ENCODE measurements around the gene IKBKG. TPM values are rescaled to one million over a fixed set of nuclear protein-coding genes. Genes with fewer than 3 reads are reported as not detected.

The IKBKG gene
- total RNA-seq, 4 donors from 2014 or later: 14.0 to 22.6 (median 15.2) TPM

DNA sequence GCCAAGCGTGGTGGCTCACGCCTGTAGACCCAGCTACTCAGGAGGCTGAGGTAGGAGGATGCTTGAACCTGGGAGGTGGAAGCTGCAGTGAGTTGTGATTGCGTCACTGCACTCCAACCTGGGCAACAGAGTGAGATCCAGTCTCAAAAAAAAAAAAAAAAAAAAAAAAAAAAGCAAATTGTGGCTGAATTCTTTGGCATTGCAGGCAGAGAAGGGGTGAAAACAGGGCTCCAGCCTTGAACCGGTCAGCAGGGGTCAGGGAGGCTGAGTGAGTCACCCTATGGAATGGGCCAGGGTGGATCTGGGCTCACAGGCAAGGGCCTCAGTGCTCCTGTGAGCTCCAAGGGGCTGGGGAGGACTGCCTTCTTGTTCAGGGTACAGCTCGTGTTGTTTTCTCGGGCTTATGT lies 18.2 kb upstream of the IKBKG start:
- ATAC-seq: no peak
- Histone ChIP-seq H3K27ac (no peak overlapping the region), H3K4me3 (no peak overlapping the region), H3K4me1 (peaks cover 0 to 14% (median 0%) of the 10 kb centered on the region in 3 donors), H3K36me3 (peaks cover 0 to 32% of the 10 kb centered on the region in 2 donors), H3K9me3 (no peaks in the 10 kb centered on the region), H3K27me3 (no peaks in the 10 kb centered on the region)
- 40 to 43% methylated on average over 1 of the region's 6 CpGs for WGBS, 2 donors (ENCODE audit: low coverage in 1 of 2)
- TF ChIP-seq, protein P1, sequence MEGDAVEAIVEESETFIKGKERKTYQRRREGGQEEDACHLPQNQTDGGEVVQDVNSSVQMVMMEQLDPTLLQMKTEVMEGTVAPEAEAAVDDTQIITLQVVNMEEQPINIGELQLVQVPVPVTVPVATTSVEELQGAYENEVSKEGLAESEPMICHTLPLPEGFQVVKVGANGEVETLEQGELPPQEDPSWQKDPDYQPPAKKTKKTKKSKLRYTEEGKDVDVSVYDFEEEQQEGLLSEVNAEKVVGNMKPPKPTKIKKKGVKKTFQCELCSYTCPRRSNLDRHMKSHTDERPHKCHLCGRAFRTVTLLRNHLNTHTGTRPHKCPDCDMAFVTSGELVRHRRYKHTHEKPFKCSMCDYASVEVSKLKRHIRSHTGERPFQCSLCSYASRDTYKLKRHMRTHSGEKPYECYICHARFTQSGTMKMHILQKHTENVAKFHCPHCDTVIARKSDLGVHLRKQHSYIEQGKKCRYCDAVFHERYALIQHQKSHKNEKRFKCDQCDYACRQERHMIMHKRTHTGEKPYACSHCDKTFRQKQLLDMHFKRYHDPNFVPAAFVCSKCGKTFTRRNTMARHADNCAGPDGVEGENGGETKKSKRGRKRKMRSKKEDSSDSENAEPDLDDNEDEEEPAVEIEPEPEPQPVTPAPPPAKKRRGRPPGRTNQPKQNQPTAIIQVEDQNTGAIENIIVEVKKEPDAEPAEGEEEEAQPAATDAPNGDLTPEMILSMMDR (IDR thresholded peaks at IDR 0.05): no peak
- TF ChIP-seq POLR2AphosphoS5 (IDR thresholded peaks at IDR 0.05): no peak
- no peak for TF ChIP-seq EP300 (IDR thresholded peaks at IDR 0.05)
- no peak for TF ChIP-seq POLR2A (IDR thresholded peaks at IDR 0.05)

DNA sequence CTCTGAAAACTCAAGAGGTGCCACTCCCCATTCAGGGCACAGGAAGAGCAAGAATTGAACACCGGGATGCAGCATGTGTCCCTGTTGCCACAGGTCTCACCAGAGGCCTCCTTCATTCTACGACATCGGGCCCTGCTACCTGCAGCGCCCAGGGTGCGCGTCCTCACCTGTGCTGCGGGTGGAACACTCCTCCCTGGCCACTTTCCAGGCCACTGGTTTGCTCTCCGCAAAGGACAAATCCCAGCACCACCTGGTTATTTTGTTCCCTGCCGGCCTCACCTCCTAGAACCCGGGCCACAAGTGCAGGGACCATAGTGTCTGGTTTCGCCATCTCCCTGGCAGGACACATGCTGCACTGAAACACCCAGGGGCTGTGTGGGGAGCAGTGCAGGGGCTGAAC lies 17.1 kb upstream of the IKBKG start:
- Histone ChIP-seq H3K27me3 (no peaks in the 10 kb centered on the region), H3K36me3 (peaks cover 0 to 39% of the 10 kb centered on the region in 2 donors), H3K4me3 (no peak overlapping the region), H3K9me3 (no peaks in the 10 kb centered on the region), H3K4me1 (peaks cover 0 to 19% (median 0%) of the 10 kb centered on the region in 3 donors), H3K27ac (no peak overlapping the region)
- WGBS, 2 donors (ENCODE audit: low coverage in 1 of 2): 60 to 80% methylated on average over 1 of the region's 11 CpGs
- no peak for ATAC-seq
- no peak for TF ChIP-seq POLR2AphosphoS5 (IDR thresholded peaks at IDR 0.05)
- no peak for TF ChIP-seq POLR2A (IDR thresholded peaks at IDR 0.05)
- TF ChIP-seq EP300 (IDR thresholded peaks at IDR 0.05): no peak
- TF ChIP-seq, protein P1 (IDR thresholded peaks at IDR 0.05): no peak

DNA sequence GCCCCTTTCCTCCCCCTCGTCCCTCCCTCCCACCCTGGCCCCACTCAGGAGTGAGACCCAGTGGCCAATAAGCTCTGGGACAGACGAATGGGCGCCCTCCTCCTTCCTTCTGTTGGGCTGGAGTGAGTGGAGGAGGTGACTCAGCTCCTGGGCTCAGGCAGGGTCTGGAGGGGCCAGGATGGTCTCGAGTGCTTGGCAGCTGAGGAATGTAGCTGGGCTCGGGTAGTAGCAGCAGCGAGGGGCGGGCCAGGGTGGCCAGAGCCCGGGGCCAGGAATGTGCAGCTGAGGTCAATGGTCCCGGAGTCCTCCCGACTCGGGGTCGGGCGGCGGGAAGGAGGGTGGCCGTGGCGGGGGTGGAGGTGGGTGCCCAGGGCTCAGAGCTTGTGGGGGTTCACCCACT lies 15.8 kb upstream of the IKBKG start:
- TF ChIP-seq EP300 (IDR thresholded peaks at IDR 0.05) (no peak), POLR2AphosphoS5 (IDR thresholded peaks at IDR 0.05) (no peak), POLR2A (IDR thresholded peaks at IDR 0.05) (no peak)
- TF ChIP-seq, protein P1 (IDR thresholded peaks at IDR 0.05): no peak
- no peaks in the 10 kb centered on the region for H3K9me3 ChIP-seq
- no peak for ATAC-seq
- no peak overlapping the region for H3K4me3 ChIP-seq
- H3K27me3 ChIP-seq: no peaks in the 10 kb centered on the region
- peaks cover 0 to 45% of the 10 kb centered on the region in 2 donors for H3K36me3 ChIP-seq
- no peak overlapping the region for H3K27ac ChIP-seq
- WGBS, 2 donors (ENCODE audit: low coverage in 1 of 2): no CpG with 5 or more reads among the region's 16 CpGs
- H3K4me1 ChIP-seq: peaks cover 0 to 18% (median 0%) of the 10 kb centered on the region in 3 donors

DNA sequence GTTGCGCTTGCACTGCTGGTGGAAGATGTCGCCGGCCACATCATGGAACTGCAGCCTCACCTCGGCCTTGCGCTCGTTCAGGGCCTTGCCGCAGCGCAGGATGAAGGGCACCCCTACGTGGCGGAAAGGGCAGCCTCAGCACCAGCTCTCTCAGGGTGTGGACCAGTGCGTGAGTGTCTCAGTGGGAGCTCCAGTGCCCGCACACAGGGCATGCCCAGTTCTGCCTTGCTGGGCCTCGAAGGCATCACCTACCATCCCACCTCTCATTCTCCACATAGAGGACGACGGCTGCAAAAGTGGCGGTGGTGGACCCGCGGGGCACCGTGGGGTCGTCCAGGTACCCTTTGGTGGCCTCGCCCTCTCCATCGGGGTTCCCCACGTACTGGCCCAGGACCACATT lies 14.7 kb upstream of the IKBKG start:
- Histone ChIP-seq H3K4me1 (peaks cover 0 to 9% (median 0%) of the 10 kb centered on the region in 3 donors), H3K27me3 (no peaks in the 10 kb centered on the region), H3K27ac (no peak overlapping the region), H3K9me3 (no peaks in the 10 kb centered on the region), H3K4me3 (no peak overlapping the region), H3K36me3 (peaks cover 0 to 45% of the 10 kb centered on the region in 2 donors)
- TF ChIP-seq EP300 (IDR thresholded peaks at IDR 0.05) (no peak), POLR2AphosphoS5 (IDR thresholded peaks at IDR 0.05) (no peak)
- no peak for ATAC-seq
- WGBS, 2 donors (ENCODE audit: low coverage in 1 of 2): no CpG with 5 or more reads among the region's 23 CpGs

DNA sequence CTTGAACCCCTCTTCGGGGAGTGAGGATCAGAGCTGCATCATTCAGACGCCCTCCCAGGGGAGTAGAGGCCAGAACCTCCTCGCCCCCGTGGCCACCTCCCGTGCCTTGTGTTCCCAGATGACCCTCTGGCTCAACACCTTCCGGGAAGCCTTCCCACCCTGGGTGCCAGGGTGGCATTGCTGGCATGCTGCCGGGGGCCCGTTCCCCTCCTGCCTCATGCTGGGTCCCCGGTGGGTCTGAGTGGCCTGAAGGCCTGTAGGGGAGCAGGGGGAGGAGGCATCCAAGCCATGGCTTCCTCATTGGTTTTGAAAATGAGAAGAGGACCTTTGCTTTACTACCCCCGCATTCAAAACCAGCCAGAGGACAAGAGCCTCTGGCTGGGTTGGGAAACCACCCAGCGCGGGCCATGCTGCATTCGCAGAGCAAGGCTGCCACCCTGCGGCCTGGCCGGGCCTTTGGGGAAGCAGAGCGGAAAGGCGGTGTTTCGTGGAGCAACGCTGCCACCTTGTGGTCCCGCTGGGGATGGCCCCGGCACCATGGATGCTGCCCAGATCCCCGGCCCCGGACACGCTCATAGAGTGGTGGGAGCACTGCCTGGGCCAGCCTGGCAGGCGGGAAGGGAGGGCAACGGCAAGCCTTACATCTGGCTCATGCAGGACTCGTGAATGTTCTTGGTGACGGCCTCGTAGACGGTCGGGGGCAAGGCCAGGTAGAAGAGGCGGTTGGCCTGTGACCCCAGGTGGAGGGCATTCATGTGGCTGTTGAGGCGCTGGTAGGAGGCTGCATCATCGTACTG lies 12.7 kb upstream of the IKBKG start:
- peaks cover 0 to 7% (median 0%) of the 10 kb centered on the region in 3 donors for H3K4me1 ChIP-seq
- peak overlapping the region in 3 of 4 donors; percentile 33 to 69 (median 55) for H3K27ac ChIP-seq

More for the DNA sequence above, 12.7 kb upstream of the IKBKG start:
- ATAC-seq: peak; percentile 90
- H3K27me3 ChIP-seq: no peaks in the 10 kb centered on the region
- no CpG with 5 or more reads among the region's 34 CpGs for WGBS, 2 donors (ENCODE audit: low coverage in 1 of 2)
- no peaks in the 10 kb centered on the region for H3K9me3 ChIP-seq
- TF ChIP-seq, protein P1 (IDR thresholded peaks at IDR 0.05): peak in 3 of 4 experiments; percentile 98 to 100 (median 99)
- TF ChIP-seq POLR2AphosphoS5 (IDR thresholded peaks at IDR 0.05): peak; percentile 37
- no peak for TF ChIP-seq POLR2A (IDR thresholded peaks at IDR 0.05)
- TF ChIP-seq EP300 (IDR thresholded peaks at IDR 0.05): no peak
- peaks cover 0 to 45% of the 10 kb centered on the region in 2 donors for H3K36me3 ChIP-seq
- H3K4me3 ChIP-seq: no peak overlapping the region
